GM10248 (cell line): ENCODE data around the gene SNX25.

ENCODE experiments used
- CTCF ChIA-PET: fragments of 300-600 bp; sonication (Branson Sonifier 250); formaldehyde crosslinking; extraction: SDS; loops from one replicate; lab custom pipeline; 2021; ENCODE audit warnings: antibody characterized with exemption; lab: Yijun Ruan, JAX
- POLR2A ChIA-PET: fragments of 350-650 bp; sonication (Branson Sonifier 250); formaldehyde crosslinking; extraction: SDS; loops from one replicate; lab custom pipeline; 2020; ENCODE audit warnings: antibody characterized with exemption; lab: Yijun Ruan, JAX
- DNase-seq: peaks from one replicate; pipeline ENCODE4 v3.0.0; 2012; ENCODE audit errors: extremely low spot score
- TF ChIP-seq, protein P1 (sequence below): IDR thresholded peaks from 2 replicates; pipeline ENCODE4 v1.5.1; 2012; ENCODE audit warnings: mild to moderate bottlenecking, low read depth; ENCODE audit errors: extremely low read depth, missing control alignments, control extremely low read depth

Gene SNX25

DNA sequence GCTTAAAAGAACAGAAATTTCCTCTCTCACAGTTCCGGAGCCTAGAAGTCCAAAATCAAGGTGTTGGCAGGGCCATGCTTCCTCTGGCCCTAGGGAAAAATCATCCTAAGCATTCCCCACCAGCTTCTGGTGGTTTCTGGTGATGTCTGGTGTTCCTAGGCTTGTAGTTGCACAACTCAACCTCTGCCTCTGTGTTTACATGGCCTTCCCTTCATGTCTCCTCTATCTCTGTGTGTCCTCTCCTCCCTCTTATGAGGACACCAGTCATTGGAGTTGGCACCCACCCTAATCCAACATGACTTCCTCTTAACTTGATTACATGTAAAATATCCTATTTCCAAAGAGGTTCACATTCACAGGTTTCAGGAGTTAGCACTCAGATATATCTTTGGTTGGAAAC, 170.9 kb downstream of the SNX25 start:
- DNase-seq = no peak
- TF ChIP-seq, protein P1, sequence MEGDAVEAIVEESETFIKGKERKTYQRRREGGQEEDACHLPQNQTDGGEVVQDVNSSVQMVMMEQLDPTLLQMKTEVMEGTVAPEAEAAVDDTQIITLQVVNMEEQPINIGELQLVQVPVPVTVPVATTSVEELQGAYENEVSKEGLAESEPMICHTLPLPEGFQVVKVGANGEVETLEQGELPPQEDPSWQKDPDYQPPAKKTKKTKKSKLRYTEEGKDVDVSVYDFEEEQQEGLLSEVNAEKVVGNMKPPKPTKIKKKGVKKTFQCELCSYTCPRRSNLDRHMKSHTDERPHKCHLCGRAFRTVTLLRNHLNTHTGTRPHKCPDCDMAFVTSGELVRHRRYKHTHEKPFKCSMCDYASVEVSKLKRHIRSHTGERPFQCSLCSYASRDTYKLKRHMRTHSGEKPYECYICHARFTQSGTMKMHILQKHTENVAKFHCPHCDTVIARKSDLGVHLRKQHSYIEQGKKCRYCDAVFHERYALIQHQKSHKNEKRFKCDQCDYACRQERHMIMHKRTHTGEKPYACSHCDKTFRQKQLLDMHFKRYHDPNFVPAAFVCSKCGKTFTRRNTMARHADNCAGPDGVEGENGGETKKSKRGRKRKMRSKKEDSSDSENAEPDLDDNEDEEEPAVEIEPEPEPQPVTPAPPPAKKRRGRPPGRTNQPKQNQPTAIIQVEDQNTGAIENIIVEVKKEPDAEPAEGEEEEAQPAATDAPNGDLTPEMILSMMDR = no peak
- ChIA-PET POLR2A (no interaction called here), CTCF (interaction anchor here (0.7 to 1.6 kb wide), 5 partner anchors 12 to 216 kb away, joined by 3 to 4 read pairs (median 3); partner anchors contain the start of gene ANKRD37)

DNA sequence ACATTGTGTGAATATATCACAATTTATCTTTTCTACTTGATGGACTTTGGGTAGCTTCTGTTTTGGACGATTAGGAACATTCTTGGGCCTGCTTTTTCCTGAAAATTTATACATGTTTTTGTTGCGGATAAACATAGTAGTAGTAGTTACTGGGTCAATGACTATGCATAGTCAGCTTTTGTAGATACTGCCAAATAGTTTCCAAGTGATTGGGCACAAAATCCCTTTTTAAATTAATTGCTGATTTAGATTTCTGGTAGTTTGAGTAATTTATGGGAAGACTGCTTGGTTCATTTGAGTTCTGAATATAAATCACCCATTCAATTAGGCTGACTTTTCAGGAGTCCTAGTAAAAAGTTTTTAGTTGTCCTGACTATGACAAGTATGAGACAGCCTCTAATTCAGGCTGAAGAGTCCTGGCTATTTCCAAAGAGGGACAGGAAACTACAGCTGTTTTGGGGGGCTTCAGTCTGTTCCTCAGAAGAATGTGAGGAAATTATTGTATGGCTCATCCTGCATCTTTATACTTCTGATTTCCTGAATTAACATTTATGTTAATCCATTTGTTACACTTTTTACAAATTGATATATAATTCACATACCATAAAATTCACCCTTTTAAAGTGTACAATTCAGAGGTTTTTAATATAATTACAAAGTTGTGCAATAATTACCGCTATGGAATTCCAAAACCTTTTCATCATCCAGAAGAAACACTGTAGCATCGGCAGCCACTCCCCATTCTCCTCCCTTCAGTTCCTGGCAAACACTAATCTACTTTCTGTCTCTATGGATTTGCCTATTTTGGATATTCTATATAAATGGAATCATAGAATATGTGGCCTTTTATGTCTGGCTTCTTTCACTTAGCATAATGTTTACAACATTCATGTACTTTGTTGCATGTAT, 172.1 kb downstream of the SNX25 start:
- ChIA-PET POLR2A (no interaction called here), CTCF (interaction anchor here (1.3 kb wide), 2 partner anchors 15 to 215 kb away, joined by 3 to 4 read pairs; partner anchors contain the start of gene ANKRD37)
- no peak for DNase-seq
- TF ChIP-seq, protein P1 = no peak

DNA sequence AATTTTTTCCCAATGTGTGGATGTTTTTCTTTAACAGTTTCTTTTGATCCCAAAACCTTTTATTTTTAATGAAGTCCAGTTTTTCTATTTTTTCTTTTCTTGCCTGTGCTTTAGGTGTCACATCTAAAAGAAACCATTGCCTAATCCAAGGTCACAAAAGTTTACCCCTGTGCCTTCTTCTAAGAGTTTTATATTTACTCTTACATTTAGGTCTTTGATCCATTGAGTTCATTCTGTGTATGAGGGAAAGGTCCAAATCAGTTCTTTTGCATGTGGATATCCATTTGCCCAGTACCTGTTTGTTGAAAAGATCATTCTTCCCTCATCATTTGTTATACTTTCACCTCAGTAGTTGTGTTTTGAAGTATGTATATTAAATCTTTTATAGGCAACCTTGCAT, 173.4 kb downstream of the SNX25 start:
- POLR2A ChIA-PET = no interaction called here
- CTCF ChIA-PET = no interaction called here
- TF ChIP-seq, protein P1 = no peak

DNA sequence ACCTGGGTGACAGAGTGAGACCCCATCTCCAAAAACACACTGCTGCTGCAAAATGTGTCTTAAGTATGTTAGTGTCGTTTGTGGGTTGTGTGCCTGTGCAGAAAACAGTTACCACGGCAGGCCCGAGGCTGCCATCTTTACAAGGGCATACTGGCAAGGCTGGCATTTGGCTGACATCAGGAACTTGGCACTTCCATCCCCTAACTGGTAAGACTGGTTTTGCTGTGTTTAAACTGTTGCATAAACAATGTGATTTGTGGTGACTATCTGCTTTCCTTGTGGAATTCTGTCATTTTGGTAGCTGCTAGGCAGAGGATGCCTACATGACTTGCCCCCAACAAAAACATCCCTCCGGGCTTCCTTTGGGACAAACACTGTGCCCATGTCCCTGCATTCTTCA, 174.1 kb downstream of the SNX25 start:
- CTCF ChIA-PET = no interaction called here
- POLR2A ChIA-PET = no interaction called here
- TF ChIP-seq, protein P1 = no peak
- DNase-seq = no peak

More for the DNA sequence above, 173.4 kb downstream of the SNX25 start:
- DNase-seq = no peak

DNA sequence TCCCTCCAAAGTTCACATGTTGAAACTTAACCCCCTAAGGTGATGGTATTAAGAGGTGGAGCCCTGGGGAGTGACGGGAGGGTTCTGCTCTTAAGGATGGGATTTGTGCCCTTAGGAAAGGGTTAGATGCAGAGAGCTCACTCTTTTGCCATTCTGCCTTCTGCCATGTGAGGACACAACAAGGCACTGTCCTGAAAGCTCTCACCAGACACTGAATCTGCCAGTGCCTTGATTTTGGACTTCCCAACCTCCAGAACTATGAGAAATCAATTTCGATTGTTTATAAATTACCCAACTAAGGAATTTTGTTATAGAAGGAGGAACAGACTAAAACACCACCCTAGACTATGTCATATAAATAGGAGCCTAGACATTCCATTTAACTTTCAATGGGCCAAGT, 174.7 kb downstream of the SNX25 start:
- DNase-seq = no peak
- TF ChIP-seq, protein P1 = no peak
- ChIA-PET POLR2A (no interaction called here), CTCF (interaction anchor here (1.0 kb wide), 1 partner anchor 24 kb away, joined by 3 read pairs; no protein-coding TSS in a partner anchor)

DNA sequence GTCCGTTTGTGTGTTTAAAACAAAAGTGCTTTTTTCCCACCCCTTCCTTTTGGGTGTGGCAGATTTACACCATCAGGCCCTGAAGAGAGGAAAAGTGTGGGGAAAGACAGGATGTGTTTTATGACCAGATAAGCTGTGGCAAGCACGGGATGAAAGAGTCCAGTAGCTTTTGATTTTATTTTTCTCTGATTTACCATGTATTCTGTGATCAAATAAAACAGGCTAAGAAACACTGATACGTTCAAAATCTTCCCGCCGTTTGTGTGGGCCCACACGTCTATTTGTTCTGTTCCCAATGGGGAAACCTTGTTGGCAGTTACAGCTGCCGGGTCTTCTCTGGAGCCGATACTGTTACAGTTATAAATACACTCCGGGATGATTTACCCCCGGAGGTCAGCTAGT, 175.5 kb downstream of the SNX25 start:
- ChIA-PET CTCF (interaction anchor here (0.8 to 1.5 kb wide), 3 partner anchors 10 to 212 kb away, joined by 3 to 5 read pairs (median 3); no protein-coding TSS in a partner anchor), POLR2A (no interaction called here)
- TF ChIP-seq, protein P1 = no peak
- no peak for DNase-seq
